PC-3 (cell line): ENCODE results near the gene ABCG1. TPM values are rescaled to one million over a fixed set of nuclear protein-coding genes. Genes with fewer than 3 reads are reported as not detected.
"Not testable (repeated sequence)": the region's sequence is repeated elsewhere in the genome, so short reads cannot be mapped to it uniquely, and the experiment has no call there.

ENCODE experiments used
- ATAC-seq: fragments of 200-7000 bp; cut with Tn5 transposase; 2 replicates; pipeline ENCODE4 v1.9.1; 2020; ENCODE audit warnings: mild to moderate bottlenecking, moderate library complexity
- BruUV-seq: library from RNA; stranded (reverse); fragments of 400-500 nt; replicated peaks from 2 replicates; lab custom pipeline; 2021; lab: Mats Ljungman, UMichigan
- CTCF ChIA-PET: fragments of 300-600 bp; sonication (Branson Sonifier 250); formaldehyde crosslinking; loops from one replicate; lab custom pipeline; 2022; ENCODE audit warnings: antibody characterized with exemption; lab: Charles Lee
- POLR2A ChIA-PET: fragments of 300-600 bp; sonication (Branson Sonifier 250); formaldehyde crosslinking; loops from one replicate; lab custom pipeline; 2022; ENCODE audit warnings: antibody characterized with exemption; ENCODE audit not compliant: unreplicated experiment; lab: Charles Lee
- DNase-seq: peaks from one replicate; pipeline ENCODE4 v3.0.0-alpha.2; 2015
- H2AFZ ChIP-seq: fragments of 300-600 bp; sonication (generic); 2 replicates; pipeline ENCODE4 v1.6.0; 2016; ENCODE audit warnings: antibody characterized with exemption, low read length
- H3F3A ChIP-seq: fragments of 300-600 bp; sonication (generic); one replicate; pipeline ENCODE4 v1.6.0; 2017; ENCODE audit warnings: antibody characterized with exemption, low read length, control low read depth, mild to moderate bottlenecking; ENCODE audit not compliant: unreplicated experiment
- H3K27ac ChIP-seq: fragments of 300-600 bp; sonication (generic); 2 replicates; pipeline ENCODE4 v1.5.1; 2016; ENCODE audit warnings: mild to moderate bottlenecking, low read length
- H3K27me3 ChIP-seq: fragments of 300-600 bp; sonication (generic); 2 replicates; pipeline ENCODE4 v1.6.1; 2016; ENCODE audit warnings: low read length, mixed read lengths
- H3K36me3 ChIP-seq: fragments of 300-600 bp; sonication (generic); 2 replicates; pipeline ENCODE4 v1.6.1; 2016; ENCODE audit warnings: low read depth, mixed run types, low read length, mixed read lengths
- H3K4me1 ChIP-seq: fragments of 300-600 bp; sonication (generic); 2 replicates; pipeline ENCODE4 v1.5.1; 2016; ENCODE audit warnings: low read length; ENCODE audit not compliant: insufficient read depth
- H3K4me2 ChIP-seq: fragments of 300-600 bp; sonication (generic); 2 replicates; pipeline ENCODE4 v1.6.0; 2016; ENCODE audit warnings: low read length
- H3K4me3 ChIP-seq: fragments of 300-600 bp; sonication (generic); 2 replicates; pipeline ENCODE4 v1.5.1; 2016; ENCODE audit warnings: mild to moderate bottlenecking, low read length, mixed read lengths
- H3K79me2 ChIP-seq: fragments of 300-600 bp; sonication (generic); 2 replicates; pipeline ENCODE4 v1.6.1; 2017; ENCODE audit warnings: low read length, mixed read lengths
- H3K9ac ChIP-seq: fragments of 300-600 bp; sonication (generic); 2 replicates; pipeline ENCODE4 v1.6.0; 2016; ENCODE audit warnings: mild to moderate bottlenecking, low read length
- H3K9me2 ChIP-seq: fragments of 300-600 bp; sonication (generic); replicated peaks from 2 replicates; pipeline ENCODE4 v1.6.1; 2016; ENCODE audit warnings: mixed run types, low read length, mixed read lengths
- H3K9me3 ChIP-seq: fragments of 300-600 bp; sonication (generic); 2 replicates; pipeline ENCODE4 v1.6.1; 2016; ENCODE audit warnings: low read length, mixed read lengths
- H4K20me1 ChIP-seq: fragments of 300-600 bp; sonication (generic); 2 replicates; pipeline ENCODE4 v1.6.1; 2016; ENCODE audit warnings: low read length, mixed read lengths
- CTCF ChIP-seq: fragments of 300-600 bp; sonication (generic); conservative IDR thresholded peaks from 2 replicates; pipeline ENCODE4 v1.5.1; 2017; ENCODE audit warnings: antibody characterized with exemption, low read depth, mild to moderate bottlenecking, low read length
- EZH2 ChIP-seq: fragments of 300-600 bp; sonication (generic); IDR thresholded peaks from one replicate; pipeline ENCODE4 v1.6.1; 2017; ENCODE audit warnings: antibody characterized with exemption, mild to moderate bottlenecking, low read length; ENCODE audit not compliant: unreplicated experiment
- EZH2phosphoT487 ChIP-seq: fragments of 300-600 bp; sonication (generic); IDR thresholded peaks from 2 replicates; pipeline ENCODE4 v1.6.1; 2018; ENCODE audit warnings: mild to moderate bottlenecking, antibody characterized with exemption, low read length, borderline replicate concordance
- intact Hi-C: fragments of 100-400 bp; cut with micrococcal nuclease; formaldehyde crosslinking; loops from 2 replicates; pipeline ENCODE4 v1.9.0; 2023
- total RNA-seq: library from RNA; depleted of rRNA; stranded (reverse); fragments of >200 nt; gene quantifications from 2 replicates; pipeline ENCODE4 v1.2.3, GENCODE V29; 2014

The ABCG1 gene
- total RNA-seq, 1 experiment from 2014 or later, result 0.66 TPM

DNA sequence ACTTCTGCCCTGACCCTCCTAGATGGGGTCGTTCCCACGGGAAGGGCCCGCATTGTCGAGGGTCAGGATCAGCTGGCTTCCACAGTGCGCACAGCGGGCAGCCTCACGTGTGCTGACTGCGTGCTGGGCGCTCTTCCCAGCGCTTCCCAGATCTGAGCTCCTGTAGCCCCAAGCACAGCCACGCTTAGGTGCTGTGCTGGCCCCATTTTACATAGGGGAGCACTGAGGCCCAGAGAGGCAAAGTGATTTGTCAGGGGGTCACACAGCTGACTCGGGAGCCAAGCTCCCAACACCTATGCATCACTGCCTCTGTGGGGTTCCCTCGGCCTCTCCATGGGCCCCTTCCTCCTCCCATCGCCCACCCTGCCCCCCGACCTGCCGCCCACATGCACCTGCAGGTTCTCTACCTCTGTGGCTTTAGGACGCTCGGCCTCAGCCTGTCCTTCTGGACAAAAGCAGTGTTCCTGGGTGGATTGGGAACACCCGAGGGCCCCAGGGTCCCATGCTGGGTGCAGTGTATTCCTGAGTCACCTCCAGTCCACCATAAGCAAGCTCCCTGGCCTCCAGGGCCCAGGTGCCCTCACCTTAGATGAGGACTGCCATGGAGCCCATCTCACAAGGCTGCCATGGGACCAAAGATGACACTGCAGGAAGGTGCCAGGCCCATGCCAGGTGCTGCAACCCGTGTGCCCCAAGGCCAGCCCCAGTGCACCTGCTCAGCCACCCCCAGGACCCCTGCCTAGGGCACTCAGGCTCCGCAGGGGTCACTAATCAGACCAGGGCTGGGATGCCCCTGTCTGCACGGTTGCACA is 73.0 kb downstream of the ABCG1 start:
- Histone ChIP-seq H3K36me3 (no peaks in the 10 kb centered on the region), H3K9me3 (no peaks in the 10 kb centered on the region), H3K27ac (no peak overlapping the region), H3K4me2 (no peak overlapping the region), H3F3A (no peaks in the 10 kb centered on the region), H3K9ac (no peak overlapping the region), H2AFZ (no peak overlapping the region), H4K20me1 (no peaks in the 10 kb centered on the region), H3K4me3 (no peak overlapping the region), H3K27me3 (no peaks in the 10 kb centered on the region), H3K79me2 (no peaks in the 10 kb centered on the region), H3K4me1 (no peaks in the 10 kb centered on the region), H3K9me2 (no peaks in the 10 kb centered on the region)
- ChIA-PET CTCF (interaction anchor here (0.7 kb wide), 1 partner anchor 215 kb away, joined by 3 read pairs; no protein-coding TSS in a partner anchor), POLR2A (no interaction called here)
- DNase-seq (no peak), ATAC-seq (no peak)
- BruUV-seq, result no TSS peak
- intact Hi-C loops, result no loop called here
- TF ChIP-seq CTCF (no peak), EZH2 (no peak), EZH2phosphoT487 (no peak)

GRCh38 chr21:42292563-42293142 is 73.7 kb downstream of the ABCG1 start:
- H3K4me2 ChIP-seq, result not testable (repeated sequence)

DNA sequence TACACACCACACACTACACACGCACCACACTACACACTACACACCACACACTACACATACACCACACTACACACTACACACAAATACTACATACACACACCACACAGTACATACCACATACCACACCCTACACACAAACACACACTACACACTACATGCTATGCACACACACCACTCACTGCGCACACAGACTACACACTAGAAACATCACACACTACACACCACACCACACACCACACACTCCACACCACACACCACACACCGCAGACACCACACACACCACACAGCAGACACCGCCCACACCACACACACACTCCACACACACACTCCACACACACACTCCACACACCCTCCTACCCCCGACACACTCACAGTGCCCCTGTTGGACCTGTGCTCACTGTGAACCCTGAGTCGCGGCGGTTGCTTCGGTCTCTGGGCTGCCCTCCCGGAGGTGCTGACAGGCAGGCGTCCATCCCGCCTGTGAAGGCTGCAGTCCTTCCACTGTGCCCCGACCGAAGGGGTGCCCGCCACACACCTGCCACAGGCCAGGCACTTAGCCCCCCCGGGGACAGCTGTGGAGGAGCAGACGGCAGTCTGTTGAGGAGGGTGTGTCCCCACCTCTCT is 74.8 kb downstream of the ABCG1 start:
- Histone ChIP-seq H3K27me3 (no peaks in the 10 kb centered on the region; the same call in 1 of the 2 replicates), H3K9ac (no peak overlapping the region), H3K79me2 (no peaks in the 10 kb centered on the region), H3K4me1 (no peaks in the 10 kb centered on the region), H3K36me3 (no peaks in the 10 kb centered on the region), H3F3A (no peaks in the 10 kb centered on the region), H3K9me2 (no peaks in the 10 kb centered on the region), H2AFZ (no peak overlapping the region), H3K9me3 (no peaks in the 10 kb centered on the region), H4K20me1 (no peaks in the 10 kb centered on the region), H3K4me2 (no peak overlapping the region), H3K4me3 (no peak overlapping the region), H3K27ac (no peak overlapping the region)
- intact Hi-C loops, result no loop called here
- POLR2A ChIA-PET, result no interaction called here
- ATAC-seq (no peak), DNase-seq (no peak)
- CTCF ChIA-PET, result no interaction called here
- BruUV-seq, result no TSS peak
- TF ChIP-seq EZH2phosphoT487 (no peak), CTCF (no peak), EZH2 (no peak)

More at GRCh38 chr21:42292563-42293142, 73.7 kb downstream of the ABCG1 start:
- H3K9me3 ChIP-seq, H3F3A ChIP-seq, H3K9me2 ChIP-seq, H3K27ac ChIP-seq, H2AFZ ChIP-seq, H3K4me1 ChIP-seq, DNase-seq, ATAC-seq, H3K36me3 ChIP-seq, H4K20me1 ChIP-seq, POLR2A ChIA-PET, H3K79me2 ChIP-seq, CTCF ChIA-PET, H3K9ac ChIP-seq, BruUV-seq, H3K4me3 ChIP-seq, H3K27me3 ChIP-seq, intact Hi-C loops: not testable (repeated sequence)
